OCI-LY7 (cell line): ENCODE results near the gene TRRAP.

Source experiments
- CTCF ChIP-seq: fragments of 200-600 bp; sonication (generic); conservative IDR thresholded peaks from 2 replicates; pipeline ENCODE4 v1.5.1; 2014; ENCODE audit warnings: mild to moderate bottlenecking, antibody characterized with exemption, low read length, moderate library complexity, mixed read lengths
- EZH2phosphoT487 ChIP-seq: fragments of 200-600 bp; sonication (generic); IDR thresholded peaks from 2 replicates; pipeline ENCODE4 v1.6.1; 2018; ENCODE audit warnings: low read depth, borderline replicate concordance, mild to moderate bottlenecking, mixed run types, antibody characterized with exemption, low read length, moderate library complexity, mixed read lengths

GRCh38 chr7:99039384-99039891, 161.1 kb downstream of the TRRAP start:
- no peak for TF ChIP-seq CTCF
- no peak for TF ChIP-seq EZH2phosphoT487
